WTC11 (cell line): ENCODE data around the gene DCAF10. TPM values are rescaled to one million over a fixed set of nuclear protein-coding genes. Genes with fewer than 3 reads are reported as not detected.

ENCODE experiments used
- ARID4B ChIP-seq: sonication (generic); formaldehyde crosslinking; IDR thresholded peaks from 2 replicates; pipeline ENCODE4 v1.8.0; 2023; ENCODE audit warnings: missing genetic modification reagents, mild to moderate bottlenecking, borderline replicate concordance
- ELF4 ChIP-seq: sonication (generic); formaldehyde crosslinking; IDR thresholded peaks from 2 replicates; pipeline ENCODE4 v1.8.1; 2022; ENCODE audit warnings: low read depth, mild to moderate bottlenecking, moderate library complexity, missing genetic modification reagents
- ERG ChIP-seq: fragments of 250-450 bp; sonication (Bioruptor Pico); IDR thresholded peaks from 2 replicates; pipeline ENCODE4 v1.8.0; 2021; ENCODE audit warnings: mild to moderate bottlenecking
- FOXP1 ChIP-seq: sonication (generic); formaldehyde crosslinking; IDR thresholded peaks from 2 replicates; pipeline ENCODE4 v1.8.0; 2022; ENCODE audit warnings: missing genetic modification reagents, mild to moderate bottlenecking, moderate library complexity, borderline replicate concordance
- GRHL2 ChIP-seq: fragments of 250-450 bp; sonication (Bioruptor Pico); IDR thresholded peaks from 2 replicates; pipeline ENCODE4 v1.8.0; 2022; ENCODE audit warnings: mild to moderate bottlenecking, moderate library complexity; ENCODE audit not compliant: insufficient replicate concordance, severe bottlenecking
- MLX ChIP-seq: sonication (generic); formaldehyde crosslinking; IDR thresholded peaks from 2 replicates; pipeline ENCODE4 v1.8.1; 2023; ENCODE audit warnings: mild to moderate bottlenecking, missing genetic modification reagents, moderate library complexity
- NFE2L1 ChIP-seq: sonication (generic); formaldehyde crosslinking; IDR thresholded peaks from 2 replicates; pipeline ENCODE4 v1.8.1; 2023; ENCODE audit warnings: missing genetic modification reagents
- TEAD4 ChIP-seq: sonication (generic); formaldehyde crosslinking; IDR thresholded peaks from 2 replicates; pipeline ENCODE4 v1.8.0; 2022; ENCODE audit warnings: mild to moderate bottlenecking, missing genetic modification reagents
- ZBTB21 ChIP-seq: sonication (generic); formaldehyde crosslinking; IDR thresholded peaks from 2 replicates; pipeline ENCODE4 v1.8.1; 2023; ENCODE audit warnings: mild to moderate bottlenecking, missing genetic modification reagents, borderline replicate concordance
- ZMAT4 ChIP-seq: fragments of 250-450 bp; sonication (Bioruptor Pico); IDR thresholded peaks from 2 replicates; pipeline ENCODE4 v1.9.0; 2021; ENCODE audit warnings: mild to moderate bottlenecking
- ZNF232 ChIP-seq: sonication (generic); formaldehyde crosslinking; IDR thresholded peaks from 2 replicates; pipeline ENCODE4 v1.8.0; 2022; ENCODE audit warnings: mild to moderate bottlenecking, missing genetic modification reagents
- ZNF416 ChIP-seq: fragments of 250-450 bp; sonication (Bioruptor Pico); IDR thresholded peaks from 2 replicates; pipeline ENCODE4 v1.9.0; 2021; ENCODE audit warnings: mild to moderate bottlenecking, inconsistent platforms
- ZNF425 ChIP-seq: fragments of 250-450 bp; sonication (Bioruptor Pico); conservative IDR thresholded peaks from 2 replicates; pipeline ENCODE4 v1.9.0; 2021; ENCODE audit warnings: mild to moderate bottlenecking
- ZNF671 ChIP-seq: fragments of 250-450 bp; sonication (Bioruptor Pico); IDR thresholded peaks from 2 replicates; pipeline ENCODE4 v1.8.0; 2021; ENCODE audit warnings: mild to moderate bottlenecking
- total RNA-seq: library from RNA; stranded (reverse); gene quantifications from 3 replicates; pipeline ENCODE4 v1.2.3, GENCODE V29; 2021
- TF ChIP-seq, protein P1 (sequence below): sonication (generic); formaldehyde crosslinking; IDR thresholded peaks from 2 replicates; pipeline ENCODE4 v1.8.1; 2022; ENCODE audit warnings: low read depth, mild to moderate bottlenecking, moderate library complexity, missing genetic modification reagents, borderline replicate concordance
- TF ChIP-seq, protein P2 (sequence below): sonication (generic); formaldehyde crosslinking; IDR thresholded peaks from 2 replicates; pipeline ENCODE4 v1.8.0; 2022; ENCODE audit warnings: mild to moderate bottlenecking, missing genetic modification reagents
- TF ChIP-seq, protein P3 (sequence below): sonication (generic); formaldehyde crosslinking; IDR thresholded peaks from 2 replicates; pipeline ENCODE4 v1.8.1; 2023; ENCODE audit warnings: mild to moderate bottlenecking, missing genetic modification reagents, borderline replicate concordance
- TF ChIP-seq, protein P4 (sequence below): fragments of 250-450 bp; sonication (Bioruptor Pico); IDR thresholded peaks from 2 replicates; pipeline ENCODE4 v1.9.0; 2021; ENCODE audit warnings: moderate library complexity, mild to moderate bottlenecking, inconsistent platforms, borderline replicate concordance
- TF ChIP-seq, protein P5 (sequence below): sonication (generic); formaldehyde crosslinking; IDR thresholded peaks from 2 replicates; pipeline ENCODE4 v1.8.1; 2022; ENCODE audit warnings: low read depth, missing genetic modification reagents, borderline replicate concordance

DCAF10 gene
- total RNA-seq, 1 experiment from 2014 or later = 11.7 TPM

DNA sequence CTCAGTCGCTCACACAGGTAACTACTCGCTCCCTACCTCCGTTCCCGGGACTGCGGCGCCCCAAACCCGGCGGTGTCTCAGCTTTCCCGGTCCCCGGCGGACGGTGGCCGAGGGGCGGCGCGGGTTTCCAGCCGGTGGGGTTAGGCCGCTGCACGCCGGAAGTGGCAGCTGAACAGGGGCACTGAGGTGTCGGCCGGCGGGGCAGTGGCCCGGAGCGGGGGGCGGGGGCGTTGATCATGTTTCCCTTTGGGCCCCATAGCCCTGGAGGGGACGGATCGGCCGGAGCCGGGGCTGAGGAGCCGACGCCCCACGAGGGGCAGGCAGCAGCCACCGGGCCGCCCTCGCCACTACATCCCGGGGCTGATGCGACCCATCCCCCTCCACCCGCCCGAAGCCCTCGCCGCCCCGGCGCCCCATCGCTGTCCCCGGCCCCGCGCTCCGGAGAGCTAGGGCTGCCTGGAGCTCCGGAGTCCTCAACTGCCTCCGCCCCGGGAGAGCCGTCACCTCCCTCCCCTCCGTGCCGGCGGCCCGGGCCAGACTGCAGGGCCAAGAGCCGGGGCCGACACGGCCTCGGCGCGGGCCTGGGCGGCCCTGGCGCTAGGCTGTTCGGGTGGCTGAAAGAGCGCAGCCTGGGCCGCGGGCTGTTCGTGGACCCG lies at the start of gene DCAF10 (continued):
- TF ChIP-seq, protein P1, sequence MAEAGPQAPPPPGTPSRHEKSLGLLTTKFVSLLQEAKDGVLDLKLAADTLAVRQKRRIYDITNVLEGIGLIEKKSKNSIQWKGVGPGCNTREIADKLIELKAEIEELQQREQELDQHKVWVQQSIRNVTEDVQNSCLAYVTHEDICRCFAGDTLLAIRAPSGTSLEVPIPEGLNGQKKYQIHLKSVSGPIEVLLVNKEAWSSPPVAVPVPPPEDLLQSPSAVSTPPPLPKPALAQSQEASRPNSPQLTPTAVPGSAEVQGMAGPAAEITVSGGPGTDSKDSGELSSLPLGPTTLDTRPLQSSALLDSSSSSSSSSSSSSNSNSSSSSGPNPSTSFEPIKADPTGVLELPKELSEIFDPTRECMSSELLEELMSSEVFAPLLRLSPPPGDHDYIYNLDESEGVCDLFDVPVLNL (CRISPR knock-in tag) = no peak; the same call in 1 of the 2 replicates
- TF ChIP-seq ZNF671 (CRISPR knock-in tag) (no peak), ZNF416 (CRISPR knock-in tag) (0 out of 2 replicates have a peak, but pooled peaks have one; percentile 39), ELF4 (CRISPR knock-in tag) (no peak), ZNF425 (CRISPR knock-in tag) (no peak), FOXP1 (CRISPR knock-in tag) (peak; percentile 96), ERG (CRISPR knock-in tag) (no peak), ZBTB21 (no peak), MLX (CRISPR knock-in tag) (no peak), ZNF232 (CRISPR knock-in tag) (0 out of 2 replicates have a peak, but pooled peaks have one; percentile 94), ARID4B (CRISPR knock-in tag) (peak; percentile 75; the same call in 1 of the 2 replicates), TEAD4 (CRISPR knock-in tag) (no peak), NFE2L1 (CRISPR knock-in tag) (peak; percentile 69), GRHL2 (CRISPR knock-in tag) (no peak), ZMAT4 (CRISPR knock-in tag) (peak; percentile 75; the same call in 1 of the 2 replicates)
- TF ChIP-seq, protein P2, sequence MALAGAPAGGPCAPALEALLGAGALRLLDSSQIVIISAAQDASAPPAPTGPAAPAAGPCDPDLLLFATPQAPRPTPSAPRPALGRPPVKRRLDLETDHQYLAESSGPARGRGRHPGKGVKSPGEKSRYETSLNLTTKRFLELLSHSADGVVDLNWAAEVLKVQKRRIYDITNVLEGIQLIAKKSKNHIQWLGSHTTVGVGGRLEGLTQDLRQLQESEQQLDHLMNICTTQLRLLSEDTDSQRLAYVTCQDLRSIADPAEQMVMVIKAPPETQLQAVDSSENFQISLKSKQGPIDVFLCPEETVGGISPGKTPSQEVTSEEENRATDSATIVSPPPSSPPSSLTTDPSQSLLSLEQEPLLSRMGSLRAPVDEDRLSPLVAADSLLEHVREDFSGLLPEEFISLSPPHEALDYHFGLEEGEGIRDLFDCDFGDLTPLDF (CRISPR knock-in tag) = 0 out of 2 replicates have a peak, but pooled peaks have one; percentile 12
- TF ChIP-seq, protein P3, sequence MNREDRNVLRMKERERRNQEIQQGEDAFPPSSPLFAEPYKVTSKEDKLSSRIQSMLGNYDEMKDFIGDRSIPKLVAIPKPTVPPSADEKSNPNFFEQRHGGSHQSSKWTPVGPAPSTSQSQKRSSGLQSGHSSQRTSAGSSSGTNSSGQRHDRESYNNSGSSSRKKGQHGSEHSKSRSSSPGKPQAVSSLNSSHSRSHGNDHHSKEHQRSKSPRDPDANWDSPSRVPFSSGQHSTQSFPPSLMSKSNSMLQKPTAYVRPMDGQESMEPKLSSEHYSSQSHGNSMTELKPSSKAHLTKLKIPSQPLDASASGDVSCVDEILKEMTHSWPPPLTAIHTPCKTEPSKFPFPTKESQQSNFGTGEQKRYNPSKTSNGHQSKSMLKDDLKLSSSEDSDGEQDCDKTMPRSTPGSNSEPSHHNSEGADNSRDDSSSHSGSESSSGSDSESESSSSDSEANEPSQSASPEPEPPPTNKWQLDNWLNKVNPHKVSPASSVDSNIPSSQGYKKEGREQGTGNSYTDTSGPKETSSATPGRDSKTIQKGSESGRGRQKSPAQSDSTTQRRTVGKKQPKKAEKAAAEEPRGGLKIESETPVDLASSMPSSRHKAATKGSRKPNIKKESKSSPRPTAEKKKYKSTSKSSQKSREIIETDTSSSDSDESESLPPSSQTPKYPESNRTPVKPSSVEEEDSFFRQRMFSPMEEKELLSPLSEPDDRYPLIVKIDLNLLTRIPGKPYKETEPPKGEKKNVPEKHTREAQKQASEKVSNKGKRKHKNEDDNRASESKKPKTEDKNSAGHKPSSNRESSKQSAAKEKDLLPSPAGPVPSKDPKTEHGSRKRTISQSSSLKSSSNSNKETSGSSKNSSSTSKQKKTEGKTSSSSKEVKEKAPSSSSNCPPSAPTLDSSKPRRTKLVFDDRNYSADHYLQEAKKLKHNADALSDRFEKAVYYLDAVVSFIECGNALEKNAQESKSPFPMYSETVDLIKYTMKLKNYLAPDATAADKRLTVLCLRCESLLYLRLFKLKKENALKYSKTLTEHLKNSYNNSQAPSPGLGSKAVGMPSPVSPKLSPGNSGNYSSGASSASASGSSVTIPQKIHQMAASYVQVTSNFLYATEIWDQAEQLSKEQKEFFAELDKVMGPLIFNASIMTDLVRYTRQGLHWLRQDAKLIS (CRISPR knock-in tag) = no peak
- TF ChIP-seq, protein P4, sequence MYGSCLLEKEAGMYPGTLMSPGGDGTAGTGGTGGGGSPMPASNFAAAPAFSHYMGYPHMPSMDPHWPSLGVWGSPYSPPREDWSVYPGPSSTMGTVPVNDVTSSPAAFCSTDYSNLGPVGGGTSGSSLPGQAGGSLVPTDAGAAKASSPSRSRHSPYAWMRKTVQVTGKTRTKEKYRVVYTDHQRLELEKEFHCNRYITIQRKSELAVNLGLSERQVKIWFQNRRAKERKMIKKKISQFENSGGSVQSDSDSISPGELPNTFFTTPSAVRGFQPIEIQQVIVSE = no peak
- TF ChIP-seq, protein P5, sequence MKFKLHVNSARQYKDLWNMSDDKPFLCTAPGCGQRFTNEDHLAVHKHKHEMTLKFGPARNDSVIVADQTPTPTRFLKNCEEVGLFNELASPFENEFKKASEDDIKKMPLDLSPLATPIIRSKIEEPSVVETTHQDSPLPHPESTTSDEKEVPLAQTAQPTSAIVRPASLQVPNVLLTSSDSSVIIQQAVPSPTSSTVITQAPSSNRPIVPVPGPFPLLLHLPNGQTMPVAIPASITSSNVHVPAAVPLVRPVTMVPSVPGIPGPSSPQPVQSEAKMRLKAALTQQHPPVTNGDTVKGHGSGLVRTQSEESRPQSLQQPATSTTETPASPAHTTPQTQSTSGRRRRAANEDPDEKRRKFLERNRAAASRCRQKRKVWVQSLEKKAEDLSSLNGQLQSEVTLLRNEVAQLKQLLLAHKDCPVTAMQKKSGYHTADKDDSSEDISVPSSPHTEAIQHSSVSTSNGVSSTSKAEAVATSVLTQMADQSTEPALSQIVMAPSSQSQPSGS (CRISPR knock-in tag) = 0 out of 2 replicates have a peak, but pooled peaks have one; percentile 18
